Measurements from ENCODE around the gene C10orf71. TPM values are rescaled to one million over a fixed set of nuclear protein-coding genes. Genes with fewer than 3 reads are reported as not detected.
A peak's percentile ranks its signal among the peaks of the same experiment; 100 is the strongest.

C10orf71 gene
- total and polyA plus RNA-seq, 7 donors, result not detected

- 69 to 85% methylated on average over 9 of the region's 9 CpGs for WGBS, 2 donors
- intact Hi-C loops (cut with DNase I), result no loop called here
- H3K27ac ChIP-seq, result no peak overlapping the region
Measured at GRCh38 chr10:49297818-49298670, 926 bp upstream of the C10orf71 start.

GRCh38 chr10:49298671-49298982, 343 bp upstream of the C10orf71 start:
- Histone ChIP-seq H3K27me3 (no peaks in the 10 kb centered on the region), H3K36me3 (no peaks in the 10 kb centered on the region), H3K4me3 (no peak overlapping the region), H3K9me3 (no peaks in the 10 kb centered on the region), H3K4me1 (peaks cover 0 to 10% (median 0%) of the 10 kb centered on the region in 4 donors), H3K27ac (peak overlapping the region in 1 of 4 donors; percentile 6)
- intact Hi-C loops (cut with DNase I), result no loop called here
- DNase-seq, result peak; percentile 65
- WGBS, 2 donors, result 37 to 52% methylated on average over 11 of the region's 11 CpGs
- TF ChIP-seq POLR2AphosphoS5 (IDR thresholded peaks at IDR 0.05), result no peak
- TF ChIP-seq CTCF (IDR thresholded peaks at IDR 0.05), result no peak
- no peak for TF ChIP-seq EP300 (IDR thresholded peaks at IDR 0.05)
- TF ChIP-seq POLR2A (IDR thresholded peaks at IDR 0.05), result no peak

More at GRCh38 chr10:49297818-49298670, 926 bp upstream of the C10orf71 start:
- H3K9me3 ChIP-seq, result no peaks in the 10 kb centered on the region
- TF ChIP-seq EP300 (IDR thresholded peaks at IDR 0.05), result no peak
- TF ChIP-seq CTCF (IDR thresholded peaks at IDR 0.05), result no peak
- TF ChIP-seq POLR2AphosphoS5 (IDR thresholded peaks at IDR 0.05), result no peak
- no peak for TF ChIP-seq POLR2A (IDR thresholded peaks at IDR 0.05)
- H3K27me3 ChIP-seq, result no peaks in the 10 kb centered on the region
- H3K4me1 ChIP-seq, result peaks cover 0 to 10% (median 0%) of the 10 kb centered on the region in 4 donors
- DNase-seq, result peak; percentile 26
- H3K36me3 ChIP-seq, result no peaks in the 10 kb centered on the region
- H3K4me3 ChIP-seq, result no peak overlapping the region

GRCh38 chr10:49299816-49300139, 808 bp downstream of the C10orf71 start:
- whole genome bisulfite sequencing, 2 donors, result 55 to 82% methylated on average over 5 of the region's 5 CpGs
- no peaks in the 10 kb centered on the region for H3K36me3 ChIP-seq
- no peaks in the 10 kb centered on the region for H3K27me3 ChIP-seq
- H3K27ac ChIP-seq, result no peak overlapping the region
- no peaks in the 10 kb centered on the region for H3K9me3 ChIP-seq
- H3K4me1 ChIP-seq, result peaks cover 0 to 10% (median 0%) of the 10 kb centered on the region in 4 donors
- no peak overlapping the region for H3K4me3 ChIP-seq
- intact Hi-C loops (cut with DNase I), result no loop called here
- peak; percentile 21 for DNase-seq
- no peak for TF ChIP-seq CTCF (IDR thresholded peaks at IDR 0.05)
- TF ChIP-seq POLR2AphosphoS5 (IDR thresholded peaks at IDR 0.05), result no peak
- no peak for TF ChIP-seq EP300 (IDR thresholded peaks at IDR 0.05)
- no peak for TF ChIP-seq POLR2A (IDR thresholded peaks at IDR 0.05)

GRCh38 chr10:49300140-49300974, 1.4 kb downstream of the C10orf71 start:
- Histone ChIP-seq H3K27me3 (no peaks in the 10 kb centered on the region), H3K9me3 (no peaks in the 10 kb centered on the region), H3K4me3 (no peak overlapping the region), H3K4me1 (peaks cover 0 to 10% (median 0%) of the 10 kb centered on the region in 4 donors), H3K36me3 (no peaks in the 10 kb centered on the region), H3K27ac (no peak overlapping the region)
- TF ChIP-seq POLR2AphosphoS5 (IDR thresholded peaks at IDR 0.05) (no peak), CTCF (IDR thresholded peaks at IDR 0.05) (no peak), POLR2A (IDR thresholded peaks at IDR 0.05) (no peak), EP300 (IDR thresholded peaks at IDR 0.05) (no peak)
- whole genome bisulfite sequencing, 2 donors, result 71 to 81% methylated on average over 6 of the region's 6 CpGs
- peak; percentile 20 for DNase-seq
- intact Hi-C loops (cut with DNase I), result no loop called here
